Measurements from ENCODE around the gene PLXNA4. TPM values are rescaled to one million over a fixed set of nuclear protein-coding genes. Genes with fewer than 3 reads are reported as not detected.

The PLXNA4 gene
- total RNA-seq, 4 donors from 2014 or later: 1.1 to 2.8 (median 1.4) TPM

DNA sequence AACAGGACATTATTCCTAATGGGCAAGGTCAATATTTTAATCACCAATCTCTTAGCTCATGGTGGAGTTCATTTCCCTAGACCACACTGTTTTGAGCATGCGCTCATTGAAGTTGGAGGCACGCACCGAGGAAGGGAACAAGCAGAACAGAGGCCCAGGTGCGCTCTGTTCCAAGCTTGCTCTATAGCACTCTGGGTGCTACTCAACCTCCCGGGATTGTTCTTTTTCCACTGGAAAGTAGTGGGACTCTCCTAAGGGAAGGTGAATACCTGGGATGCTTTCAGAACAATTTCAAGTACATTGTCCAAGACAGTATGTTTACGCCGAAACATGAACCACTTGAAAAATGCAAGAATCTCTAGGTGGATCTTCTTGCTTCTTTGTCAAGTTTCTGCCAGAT is 16.2 kb downstream of the PLXNA4 start:
- Histone ChIP-seq H3K4me1 (no peaks in the 10 kb centered on the region), H3K27me3 (peaks cover 9% of the 10 kb centered on the region), H3K4me3 (no peak overlapping the region), H3K36me3 (no peaks in the 10 kb centered on the region), H3K27ac (no peak overlapping the region), H3K9me3 (no peaks in the 10 kb centered on the region)
- 95 to 100% methylated on average over 6 to 7 of the region's 7 CpGs for WGBS, 2 donors (ENCODE audit: low coverage in 1 of 2)
- no peak for DNase-seq
- intact Hi-C loops (cut with DNase I; ENCODE audit: low total_unique reads): no loop called here
- no peak for TF ChIP-seq POLR2AphosphoS5 (IDR thresholded peaks at IDR 0.05)
- no peak for TF ChIP-seq EP300 (IDR thresholded peaks at IDR 0.05; ENCODE audit: low read depth)
- no peak for TF ChIP-seq POLR2A (IDR thresholded peaks at IDR 0.05)
- TF ChIP-seq, protein P1, sequence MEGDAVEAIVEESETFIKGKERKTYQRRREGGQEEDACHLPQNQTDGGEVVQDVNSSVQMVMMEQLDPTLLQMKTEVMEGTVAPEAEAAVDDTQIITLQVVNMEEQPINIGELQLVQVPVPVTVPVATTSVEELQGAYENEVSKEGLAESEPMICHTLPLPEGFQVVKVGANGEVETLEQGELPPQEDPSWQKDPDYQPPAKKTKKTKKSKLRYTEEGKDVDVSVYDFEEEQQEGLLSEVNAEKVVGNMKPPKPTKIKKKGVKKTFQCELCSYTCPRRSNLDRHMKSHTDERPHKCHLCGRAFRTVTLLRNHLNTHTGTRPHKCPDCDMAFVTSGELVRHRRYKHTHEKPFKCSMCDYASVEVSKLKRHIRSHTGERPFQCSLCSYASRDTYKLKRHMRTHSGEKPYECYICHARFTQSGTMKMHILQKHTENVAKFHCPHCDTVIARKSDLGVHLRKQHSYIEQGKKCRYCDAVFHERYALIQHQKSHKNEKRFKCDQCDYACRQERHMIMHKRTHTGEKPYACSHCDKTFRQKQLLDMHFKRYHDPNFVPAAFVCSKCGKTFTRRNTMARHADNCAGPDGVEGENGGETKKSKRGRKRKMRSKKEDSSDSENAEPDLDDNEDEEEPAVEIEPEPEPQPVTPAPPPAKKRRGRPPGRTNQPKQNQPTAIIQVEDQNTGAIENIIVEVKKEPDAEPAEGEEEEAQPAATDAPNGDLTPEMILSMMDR (IDR thresholded peaks at IDR 0.05): no peak
- in situ Hi-C loops (cut with MboI; ENCODE audit: low pct_ligation_motif_present in 1 of 4, low pct_unique_long_range_greater_than_20kb in 1 of 4, low sequenced_read_pairs in 3 of 4): no loop called here

- in situ Hi-C loops (cut with MboI; ENCODE audit: low pct_ligation_motif_present in 1 of 4, low pct_unique_long_range_greater_than_20kb in 1 of 4, low sequenced_read_pairs in 3 of 4) (no loop called here), intact Hi-C loops (cut with DNase I; ENCODE audit: low total_unique reads) (no loop called here)
Observed at GRCh38 chr7:132558815-132559214, 17.5 kb downstream of the PLXNA4 start.

DNA sequence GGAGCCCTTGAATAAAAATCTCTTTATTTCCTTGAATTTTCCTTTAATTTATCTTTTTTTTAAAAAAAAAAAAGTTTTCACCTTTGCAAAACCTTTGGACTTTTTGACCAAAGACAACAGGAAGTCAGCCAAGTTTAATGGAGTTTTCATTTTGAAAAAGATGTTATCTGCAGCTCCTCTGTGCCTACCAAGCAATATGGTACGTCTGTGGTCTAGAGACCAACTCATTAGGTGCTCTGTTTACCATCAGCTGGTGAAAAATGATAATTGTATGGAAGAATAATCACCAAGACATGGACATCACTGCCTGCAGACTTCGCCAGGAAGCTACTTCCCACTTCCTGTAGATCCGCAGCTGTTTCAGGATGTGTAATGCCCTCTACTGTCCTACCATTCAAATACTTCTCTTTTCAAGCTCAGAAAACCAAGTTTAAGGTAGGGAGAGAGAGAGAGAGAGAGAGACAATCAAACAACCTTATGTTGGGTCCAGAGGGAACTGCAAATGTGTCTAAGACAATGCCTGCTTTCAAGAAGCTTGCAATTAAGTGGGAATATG is 18.7 kb downstream of the PLXNA4 start:
- Histone ChIP-seq H3K27ac (no peak overlapping the region), H3K9me3 (no peaks in the 10 kb centered on the region), H3K4me3 (no peak overlapping the region), H3K27me3 (no peaks in the 10 kb centered on the region), H3K4me1 (no peaks in the 10 kb centered on the region), H3K36me3 (no peaks in the 10 kb centered on the region)
- intact Hi-C loops (cut with DNase I; ENCODE audit: low total_unique reads): no loop called here
- no peak for DNase-seq
- WGBS, 2 donors (ENCODE audit: low coverage in 1 of 2): 56 to 57% methylated on average over 2 to 3 of the region's 3 CpGs
- TF ChIP-seq, protein P1 (IDR thresholded peaks at IDR 0.05): no peak
- TF ChIP-seq EP300 (IDR thresholded peaks at IDR 0.05; ENCODE audit: low read depth) (no peak), POLR2A (IDR thresholded peaks at IDR 0.05) (no peak), POLR2AphosphoS5 (IDR thresholded peaks at IDR 0.05) (no peak)
- in situ Hi-C loops (cut with MboI; ENCODE audit: low pct_ligation_motif_present in 1 of 4, low pct_unique_long_range_greater_than_20kb in 1 of 4, low sequenced_read_pairs in 3 of 4): no loop called here

More at GRCh38 chr7:132558815-132559214, 17.5 kb downstream of the PLXNA4 start:
- no peak for DNase-seq
- 79 to 92% methylated on average over 5 of the region's 5 CpGs for WGBS, 2 donors (ENCODE audit: low coverage in 1 of 2)
- H3K9me3 ChIP-seq: no peaks in the 10 kb centered on the region
- no peaks in the 10 kb centered on the region for H3K27me3 ChIP-seq
- no peaks in the 10 kb centered on the region for H3K4me1 ChIP-seq
- no peak for TF ChIP-seq POLR2AphosphoS5 (IDR thresholded peaks at IDR 0.05)
- TF ChIP-seq EP300 (IDR thresholded peaks at IDR 0.05; ENCODE audit: low read depth): no peak
- TF ChIP-seq POLR2A (IDR thresholded peaks at IDR 0.05): no peak
- TF ChIP-seq, protein P1 (IDR thresholded peaks at IDR 0.05): no peak
- H3K4me3 ChIP-seq: no peak overlapping the region
- H3K36me3 ChIP-seq: no peaks in the 10 kb centered on the region
- no peak overlapping the region for H3K27ac ChIP-seq

DNA sequence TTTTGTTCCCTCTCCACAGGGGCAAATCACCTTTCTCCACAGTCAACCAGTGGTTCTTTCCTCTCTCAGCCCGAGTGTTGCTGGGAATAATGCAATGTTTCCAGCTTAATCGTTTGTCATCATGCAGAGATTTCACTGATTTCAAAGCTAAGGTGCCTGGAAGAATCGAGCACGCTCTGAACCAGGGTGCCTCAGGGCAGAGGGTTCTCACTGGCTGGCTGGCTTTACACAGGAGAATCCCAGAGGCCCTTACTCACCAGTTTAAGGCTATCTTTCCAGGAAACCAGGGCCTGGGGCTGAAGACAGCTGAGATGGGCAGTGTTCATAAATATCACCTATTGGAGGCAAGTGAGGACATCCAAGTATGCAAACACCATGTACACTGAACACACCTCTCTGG is 21.8 kb downstream of the PLXNA4 start:
- Histone ChIP-seq H3K4me3 (no peak overlapping the region), H3K27me3 (no peaks in the 10 kb centered on the region), H3K36me3 (no peaks in the 10 kb centered on the region), H3K27ac (no peak overlapping the region), H3K4me1 (no peaks in the 10 kb centered on the region), H3K9me3 (no peaks in the 10 kb centered on the region)
- no peak for DNase-seq
- in situ Hi-C loops (cut with MboI; ENCODE audit: low pct_ligation_motif_present in 1 of 4, low pct_unique_long_range_greater_than_20kb in 1 of 4, low sequenced_read_pairs in 3 of 4) (no loop called here), intact Hi-C loops (cut with DNase I; ENCODE audit: low total_unique reads) (no loop called here)
- TF ChIP-seq, protein P1 (IDR thresholded peaks at IDR 0.05): no peak
- TF ChIP-seq POLR2AphosphoS5 (IDR thresholded peaks at IDR 0.05): no peak
- 76% methylated on average over 4 of the region's 4 CpGs; no CpG with 5 or more reads in 1 of the 2 donors for WGBS, 2 donors (ENCODE audit: low coverage in 1 of 2)
